HepG2 (cell line): ENCODE results near the gene SLC38A4. TPM values are rescaled to one million over a fixed set of nuclear protein-coding genes. Genes with fewer than 3 reads are reported as not detected.

Experiments
- ATAC-seq: fragments of 200-7000 bp; cut with Tn5 transposase; 3 replicates; pipeline ENCODE4 v1.9.1; 2020; ENCODE audit warnings: mild to moderate bottlenecking, moderate library complexity
- BruUV-seq: library from RNA; stranded (reverse); fragments of 400-500 nt; replicated peaks from 2 replicates; lab custom pipeline; 2021; lab: Mats Ljungman, UMichigan
- CTCF ChIA-PET: fragments of 300-600 bp; formaldehyde crosslinking; extraction: SDS; loops from one replicate; lab custom pipeline; 2021; ENCODE audit warnings: low total read pairs, inconsistent platforms, low intra/inter-chr PET ratio; lab: Yijun Ruan, JAX
- POLR2A ChIA-PET: fragments of 350-600 bp; sonication (Branson Sonifier 250); formaldehyde crosslinking; loops from one replicate; lab custom pipeline; 2020; ENCODE audit warnings: antibody characterized with exemption, inconsistent platforms; lab: Yijun Ruan, JAX
- DNase-seq: peaks from one replicate; pipeline ENCODE4 v3.0.0-alpha.2; 2015; ENCODE audit warnings: low spot score
- FAIRE-seq: peaks from 3 replicates; lab custom pipeline; 2011; peaks lifted over from hg19 to GRCh38; lab: Jason Lieb, UNC
- H2AFZ ChIP-seq: one replicate; pipeline ENCODE4 v1.6.1; 2011; ENCODE audit warnings: low read length, inconsistent platforms
- H3K27ac ChIP-seq: fragments of 300-600 bp; 3 replicates; pipeline ENCODE4 v1.8.0; 2011; ENCODE audit warnings: mixed run types, mild to moderate bottlenecking, mixed read lengths, low read length, inconsistent platforms; ENCODE audit not compliant: insufficient read depth; ENCODE audit errors: extremely low read length
- H3K27me3 ChIP-seq, 2 experiments: fragments of 200-600 bp in 1 of 2; 2 replicates in 1 of 2; 3 replicates in 1 of 2; pipeline versions ENCODE4 v1.6.0 to v1.8.0; 2011; ENCODE audit warnings: low read length in 2 of 2, mild to moderate bottlenecking in 2 of 2, moderate library complexity in 2 of 2, inconsistent platforms in 1 of 2; ENCODE audit not compliant: insufficient read depth in 2 of 2, control insufficient read depth in 1 of 2
- H3K36me3 ChIP-seq, 2 experiments: fragments of 200-600 bp in 1 of 2; replicated peaks in 1 of 2; 2 replicates in 1 of 2; 3 replicates in 1 of 2; pipeline versions ENCODE4 v1.5.1 to v1.8.0; 2011; ENCODE audit warnings: low read length in 2 of 2, inconsistent platforms in 1 of 2; ENCODE audit not compliant: insufficient read depth in 2 of 2, control insufficient read depth in 1 of 2
- H3K4me1 ChIP-seq: 2 replicates; pipeline ENCODE4 v1.5.1; 2012; ENCODE audit warnings: low read length, inconsistent platforms; ENCODE audit not compliant: insufficient read depth
- H3K4me2 ChIP-seq: 2 replicates; pipeline ENCODE4 v1.6.0; 2011; ENCODE audit warnings: low read depth, low read length, inconsistent platforms
- H3K4me3 ChIP-seq, 3 experiments: fragments of 200-600 bp in 1 of 3; sonication (generic), shearing (Covaris generic) in 1 of 3; replicated peaks in 1 of 3; 2 replicates each; pipeline ENCODE4 v1.5.1; 2011 to 2016; ENCODE audit warnings: low read length in 3 of 3, inconsistent platforms in 2 of 3, low read depth in 2 of 3, mild to moderate bottlenecking in 2 of 3, control low read depth in 1 of 3, mixed read lengths in 1 of 3; ENCODE audit not compliant: insufficient read depth in 1 of 3
- H3K79me2 ChIP-seq: one replicate; pipeline ENCODE4 v1.6.1; 2011; ENCODE audit warnings: low read length, inconsistent platforms; ENCODE audit not compliant: insufficient read depth
- H3K9ac ChIP-seq: 2 replicates; pipeline ENCODE4 v1.6.0; 2011; ENCODE audit warnings: mild to moderate bottlenecking, low read depth, low read length, inconsistent platforms; ENCODE audit not compliant: insufficient read depth
- H3K9me3 ChIP-seq: 2 replicates; pipeline ENCODE4 v1.5.1; 2012; ENCODE audit warnings: mild to moderate bottlenecking, low read length
- H4K20me1 ChIP-seq: 2 replicates; pipeline ENCODE4 v1.6.0; 2011; ENCODE audit warnings: inconsistent platforms, mild to moderate bottlenecking, low read length, moderate library complexity; ENCODE audit not compliant: insufficient read depth
- GTF3A ChIP-seq: sonication (generic); formaldehyde crosslinking; conservative IDR thresholded peaks from 2 replicates; pipeline ENCODE4 v1.4.0; 2020; ENCODE audit warnings: mild to moderate bottlenecking, missing genetic modification reagents
- HNRNPUL1 ChIP-seq: fragments of 200-400 bp; formaldehyde crosslinking; IDR thresholded peaks from 2 replicates; pipeline ENCODE4 v1.6.1; 2017; ENCODE audit warnings: low read depth, mild to moderate bottlenecking, low read length, moderate library complexity
- NCOA2 ChIP-seq: sonication (generic); formaldehyde crosslinking; IDR thresholded peaks from 2 replicates; pipeline ENCODE4 v1.8.0; 2022; ENCODE audit warnings: inconsistent platforms
- PATZ1 ChIP-seq: sonication (generic); formaldehyde crosslinking; IDR thresholded peaks from 2 replicates; pipeline ENCODE4 v1.4.0; 2020; ENCODE audit warnings: missing genetic modification reagents
- POLR2A ChIP-seq, 2 experiments: IDR thresholded peaks; 2 replicates each; pipeline ENCODE4 v1.6.1; 2011; ENCODE audit warnings: low read depth in 2 of 2, low read length in 2 of 2, mild to moderate bottlenecking in 1 of 2, moderate library complexity in 1 of 2; ENCODE audit not compliant: insufficient read depth in 1 of 2
- TFDP1 ChIP-seq: IDR thresholded peaks from 2 replicates; pipeline ENCODE4 v1.6.1; 2016; ENCODE audit warnings: missing compliant biosample characterization, missing genetic modification reagents, borderline replicate concordance
- WGBS: methylation state at CpG from one replicate; pipeline ENCODE4 v1.1.6; 2017; ENCODE audit warnings: low lambda C conversion rate; 5-methylcytosine and 5-hydroxymethylcytosine counted together
- in situ Hi-C: cut with HindIII; loops from 2 replicates; pipeline ENCODE4 v1.10.0; 2017; ENCODE audit warnings: low pct_unique_long_range_greater_than_20kb; ENCODE audit not compliant: extremely low pct_ligation_motif_present
- intact Hi-C: fragments of 100-400 bp; cut with micrococcal nuclease; formaldehyde crosslinking; loops from one replicate; pipeline ENCODE4 v1.10.0; 2022; ENCODE audit not compliant: unreplicated experiment
- polyA plus RNA-seq, 8 experiments: library from polyadenylated mRNA; depleted of rRNA in 3 of 8; stranded (reverse) in 7 of 8; unstranded in 1 of 8; fragments of >200 nt; fragmentation: Illumina TruSeq in 4 of 8; extraction: Trizol in 4 of 8; gene quantifications; 2 replicates each; pipeline versions ENCODE4 v1.2.1 to v1.2.3, GENCODE V29; 2011 to 2016; ENCODE audit warnings: low read depth in 4 of 8, missing spikeins in 1 of 8, mixed read lengths in 1 of 8; ENCODE audit not compliant: insufficient read depth in 1 of 8
- total RNA-seq, 5 experiments: library from RNA; depleted of rRNA; stranded (reverse); fragments of >200 nt; fragmentation: Illumina TruSeq; extraction: Trizol; gene quantifications; 2 replicates each; pipeline ENCODE4 v1.2.3, GENCODE V29; 2016; ENCODE audit warnings: low read depth in 1 of 5
- TF ChIP-seq, protein P1 (sequence below): sonication (generic); formaldehyde crosslinking; IDR thresholded peaks from 2 replicates; pipeline ENCODE4 v1.4.0; 2020; ENCODE audit warnings: mild to moderate bottlenecking, missing genetic modification reagents
- TF ChIP-seq, protein P2 (sequence below): sonication (generic); formaldehyde crosslinking; IDR thresholded peaks from 2 replicates; pipeline ENCODE4 v1.4.0; 2020; ENCODE audit warnings: missing genetic modification reagents

The SLC38A4 gene
- total and polyA plus RNA-seq, 2 of the 13 experiments (the other 11 are each of a cell fraction or from before 2014, with no cell fraction given): 3.5 to 5.2 TPM

GRCh38 chr12:46725332-46725731 is 100.5 kb downstream of the SLC38A4 start:
- ATAC-seq: no peak
- no peaks in the 10 kb centered on the region for H4K20me1 ChIP-seq
- no peak overlapping the region for H2AFZ ChIP-seq
- no peaks in the 10 kb centered on the region for H3K4me1 ChIP-seq
- no peak for FAIRE-seq
- no peak overlapping the region for H3K4me3 ChIP-seq
- H3K79me2 ChIP-seq: no peaks in the 10 kb centered on the region
- H3K27ac ChIP-seq: no peak overlapping the region
- 99% methylated on average over 2 of the region's 2 CpGs for WGBS
- ChIA-PET POLR2A (no interaction called here), CTCF (no interaction called here)
- H3K9ac ChIP-seq: no peak overlapping the region
- DNase-seq: no peak
- in situ Hi-C loops: no loop called here
- H3K36me3 ChIP-seq: no peaks in the 10 kb centered on the region
- intact Hi-C loops: no loop called here
- no peak overlapping the region for H3K4me2 ChIP-seq
- no peaks in the 10 kb centered on the region for H3K27me3 ChIP-seq
- TF ChIP-seq HNRNPUL1 (no peak), NCOA2 (no peak), GTF3A (CRISPR knock-in tag) (no peak), TFDP1 (CRISPR knock-in tag) (no peak), POLR2A (IDR thresholded peaks at IDR 0.05; ENCODE audit: insufficient read depth in 1 of 2, low read depth in 2 of 2, low read length in 2 of 2) (no peak), PATZ1 (no peak)
- TF ChIP-seq, protein P1, sequence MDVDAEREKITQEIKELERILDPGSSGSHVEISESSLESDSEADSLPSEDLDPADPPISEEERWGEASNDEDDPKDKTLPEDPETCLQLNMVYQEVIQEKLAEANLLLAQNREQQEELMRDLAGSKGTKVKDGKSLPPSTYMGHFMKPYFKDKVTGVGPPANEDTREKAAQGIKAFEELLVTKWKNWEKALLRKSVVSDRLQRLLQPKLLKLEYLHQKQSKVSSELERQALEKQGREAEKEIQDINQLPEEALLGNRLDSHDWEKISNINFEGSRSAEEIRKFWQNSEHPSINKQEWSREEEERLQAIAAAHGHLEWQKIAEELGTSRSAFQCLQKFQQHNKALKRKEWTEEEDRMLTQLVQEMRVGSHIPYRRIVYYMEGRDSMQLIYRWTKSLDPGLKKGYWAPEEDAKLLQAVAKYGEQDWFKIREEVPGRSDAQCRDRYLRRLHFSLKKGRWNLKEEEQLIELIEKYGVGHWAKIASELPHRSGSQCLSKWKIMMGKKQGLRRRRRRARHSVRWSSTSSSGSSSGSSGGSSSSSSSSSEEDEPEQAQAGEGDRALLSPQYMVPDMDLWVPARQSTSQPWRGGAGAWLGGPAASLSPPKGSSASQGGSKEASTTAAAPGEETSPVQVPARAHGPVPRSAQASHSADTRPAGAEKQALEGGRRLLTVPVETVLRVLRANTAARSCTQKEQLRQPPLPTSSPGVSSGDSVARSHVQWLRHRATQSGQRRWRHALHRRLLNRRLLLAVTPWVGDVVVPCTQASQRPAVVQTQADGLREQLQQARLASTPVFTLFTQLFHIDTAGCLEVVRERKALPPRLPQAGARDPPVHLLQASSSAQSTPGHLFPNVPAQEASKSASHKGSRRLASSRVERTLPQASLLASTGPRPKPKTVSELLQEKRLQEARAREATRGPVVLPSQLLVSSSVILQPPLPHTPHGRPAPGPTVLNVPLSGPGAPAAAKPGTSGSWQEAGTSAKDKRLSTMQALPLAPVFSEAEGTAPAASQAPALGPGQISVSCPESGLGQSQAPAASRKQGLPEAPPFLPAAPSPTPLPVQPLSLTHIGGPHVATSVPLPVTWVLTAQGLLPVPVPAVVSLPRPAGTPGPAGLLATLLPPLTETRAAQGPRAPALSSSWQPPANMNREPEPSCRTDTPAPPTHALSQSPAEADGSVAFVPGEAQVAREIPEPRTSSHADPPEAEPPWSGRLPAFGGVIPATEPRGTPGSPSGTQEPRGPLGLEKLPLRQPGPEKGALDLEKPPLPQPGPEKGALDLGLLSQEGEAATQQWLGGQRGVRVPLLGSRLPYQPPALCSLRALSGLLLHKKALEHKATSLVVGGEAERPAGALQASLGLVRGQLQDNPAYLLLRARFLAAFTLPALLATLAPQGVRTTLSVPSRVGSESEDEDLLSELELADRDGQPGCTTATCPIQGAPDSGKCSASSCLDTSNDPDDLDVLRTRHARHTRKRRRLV (CRISPR knock-in tag): no peak
- TF ChIP-seq, protein P2, sequence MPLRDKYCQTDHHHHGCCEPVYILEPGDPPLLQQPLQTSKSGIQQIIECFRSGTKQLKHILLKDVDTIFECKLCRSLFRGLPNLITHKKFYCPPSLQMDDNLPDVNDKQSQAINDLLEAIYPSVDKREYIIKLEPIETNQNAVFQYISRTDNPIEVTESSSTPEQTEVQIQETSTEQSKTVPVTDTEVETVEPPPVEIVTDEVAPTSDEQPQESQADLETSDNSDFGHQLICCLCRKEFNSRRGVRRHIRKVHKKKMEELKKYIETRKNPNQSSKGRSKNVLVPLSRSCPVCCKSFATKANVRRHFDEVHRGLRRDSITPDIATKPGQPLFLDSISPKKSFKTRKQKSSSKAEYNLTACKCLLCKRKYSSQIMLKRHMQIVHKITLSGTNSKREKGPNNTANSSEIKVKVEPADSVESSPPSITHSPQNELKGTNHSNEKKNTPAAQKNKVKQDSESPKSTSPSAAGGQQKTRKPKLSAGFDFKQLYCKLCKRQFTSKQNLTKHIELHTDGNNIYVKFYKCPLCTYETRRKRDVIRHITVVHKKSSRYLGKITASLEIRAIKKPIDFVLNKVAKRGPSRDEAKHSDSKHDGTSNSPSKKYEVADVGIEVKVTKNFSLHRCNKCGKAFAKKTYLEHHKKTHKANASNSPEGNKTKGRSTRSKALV (CRISPR knock-in tag): no peak
- TF ChIP-seq, all 625 proteins: peak for 0
- no TSS peak for BruUV-seq
- H3K9me3 ChIP-seq: no peaks in the 10 kb centered on the region
